ENCODE data around the gene GTF2IRD1. TPM values are rescaled to one million over a fixed set of nuclear protein-coding genes. Genes with fewer than 3 reads are reported as not detected.

The GTF2IRD1 gene
- total RNA-seq, 1 donor from 2014 or later = 16.3 TPM

DNA sequence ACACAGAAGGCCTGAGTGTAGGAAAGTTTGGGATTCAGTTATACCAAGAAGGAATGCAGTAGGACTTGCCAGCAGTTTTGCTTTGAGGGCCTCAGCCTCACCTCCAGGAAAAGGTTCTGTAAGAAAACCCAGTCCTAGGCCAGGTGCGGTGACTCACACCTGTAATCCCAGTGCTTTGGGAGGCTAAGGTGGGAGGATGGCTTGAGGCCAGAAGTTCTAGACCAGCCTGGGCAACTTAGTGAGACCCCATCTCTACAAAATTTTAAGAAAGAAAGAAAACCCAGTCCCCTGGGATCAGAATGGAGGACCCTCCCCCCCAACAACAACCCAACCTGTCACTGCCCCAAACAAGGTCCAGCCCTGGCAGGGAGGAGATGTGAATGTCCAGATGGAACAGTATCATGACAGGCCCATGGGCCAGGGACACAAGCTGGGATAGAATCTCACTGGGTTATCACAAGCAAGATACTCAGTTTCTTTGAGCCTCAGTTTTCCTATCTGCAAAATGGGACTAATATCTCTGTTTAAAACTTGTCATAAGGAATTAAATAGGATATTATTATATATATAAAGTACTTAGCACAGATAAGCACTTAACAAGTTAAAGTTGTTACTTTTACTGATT is 68.7 kb downstream of the GTF2IRD1 start:
- no peak for ATAC-seq
- TF ChIP-seq, protein P1, sequence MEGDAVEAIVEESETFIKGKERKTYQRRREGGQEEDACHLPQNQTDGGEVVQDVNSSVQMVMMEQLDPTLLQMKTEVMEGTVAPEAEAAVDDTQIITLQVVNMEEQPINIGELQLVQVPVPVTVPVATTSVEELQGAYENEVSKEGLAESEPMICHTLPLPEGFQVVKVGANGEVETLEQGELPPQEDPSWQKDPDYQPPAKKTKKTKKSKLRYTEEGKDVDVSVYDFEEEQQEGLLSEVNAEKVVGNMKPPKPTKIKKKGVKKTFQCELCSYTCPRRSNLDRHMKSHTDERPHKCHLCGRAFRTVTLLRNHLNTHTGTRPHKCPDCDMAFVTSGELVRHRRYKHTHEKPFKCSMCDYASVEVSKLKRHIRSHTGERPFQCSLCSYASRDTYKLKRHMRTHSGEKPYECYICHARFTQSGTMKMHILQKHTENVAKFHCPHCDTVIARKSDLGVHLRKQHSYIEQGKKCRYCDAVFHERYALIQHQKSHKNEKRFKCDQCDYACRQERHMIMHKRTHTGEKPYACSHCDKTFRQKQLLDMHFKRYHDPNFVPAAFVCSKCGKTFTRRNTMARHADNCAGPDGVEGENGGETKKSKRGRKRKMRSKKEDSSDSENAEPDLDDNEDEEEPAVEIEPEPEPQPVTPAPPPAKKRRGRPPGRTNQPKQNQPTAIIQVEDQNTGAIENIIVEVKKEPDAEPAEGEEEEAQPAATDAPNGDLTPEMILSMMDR (IDR thresholded peaks at IDR 0.05) = no peak
- Histone ChIP-seq H3K36me3 (peaks cover 42% of the 10 kb centered on the region), H3K4me1 (no peaks in the 10 kb centered on the region), H3K27me3 (ENCODE audit: low read depth) (no peaks in the 10 kb centered on the region), H3K4me3 (no peak overlapping the region), H3K9me3 (no peaks in the 10 kb centered on the region), H3K27ac (no peak overlapping the region)
- DNase-seq = no peak
- intact Hi-C loops (cut with DNase I) = no loop called here

DNA sequence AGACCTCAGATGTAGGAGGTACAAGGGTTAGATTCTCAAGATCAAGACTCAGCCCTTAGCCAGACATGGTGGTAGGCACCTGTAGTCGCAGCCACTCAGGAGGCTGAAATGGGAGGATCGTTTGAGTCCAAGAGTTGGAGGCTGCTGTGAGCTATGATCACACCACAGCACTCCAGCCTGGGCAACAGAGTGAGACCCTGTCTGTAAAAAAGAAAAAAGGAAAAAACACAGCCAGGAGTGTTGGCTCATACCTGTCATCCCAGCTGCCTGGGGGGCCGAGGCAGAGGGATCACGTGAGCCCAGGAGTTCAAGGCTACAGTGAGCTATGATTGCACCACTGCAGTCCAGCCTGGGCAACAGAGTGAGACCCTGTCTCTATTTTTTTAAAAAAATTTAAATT is 69.3 kb downstream of the GTF2IRD1 start:
- H3K4me1 ChIP-seq = no peaks in the 10 kb centered on the region
- H3K9me3 ChIP-seq = no peaks in the 10 kb centered on the region
- DNase-seq (no peak), ATAC-seq (no peak)
- peaks cover 42% of the 10 kb centered on the region for H3K36me3 ChIP-seq
- H3K27ac ChIP-seq = no peak overlapping the region
- no peak overlapping the region for H3K4me3 ChIP-seq
- intact Hi-C loops (cut with DNase I) = no loop called here
- H3K27me3 ChIP-seq (ENCODE audit: low read depth) = no peaks in the 10 kb centered on the region
- TF ChIP-seq, protein P1 (IDR thresholded peaks at IDR 0.05) = no peak

DNA sequence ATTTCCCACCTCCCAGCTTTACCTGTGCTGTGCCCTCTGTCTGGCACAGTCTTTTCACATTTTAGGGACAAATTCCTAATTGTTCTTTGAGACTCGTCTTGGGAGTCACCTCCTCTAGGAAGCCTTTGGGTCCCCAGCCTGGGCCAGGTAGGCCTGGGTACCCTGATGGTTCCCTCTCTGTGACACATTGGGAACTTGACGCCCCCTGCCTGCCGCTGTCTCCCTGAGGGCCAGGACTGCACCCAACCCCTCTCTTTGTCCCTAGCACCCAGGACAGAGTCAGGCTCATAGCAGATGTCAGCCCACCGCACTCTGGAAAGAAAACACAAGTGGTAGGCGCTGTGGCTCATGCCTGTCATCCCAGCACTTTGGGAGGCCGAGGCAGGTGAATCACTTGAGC is 71.4 kb downstream of the GTF2IRD1 start:
- Histone ChIP-seq H3K27ac (no peak overlapping the region), H3K36me3 (peaks cover 28% of the 10 kb centered on the region), H3K9me3 (no peaks in the 10 kb centered on the region), H3K4me1 (no peaks in the 10 kb centered on the region), H3K27me3 (ENCODE audit: low read depth) (no peaks in the 10 kb centered on the region), H3K4me3 (no peak overlapping the region)
- DNase-seq = no peak
- ATAC-seq = no peak
- TF ChIP-seq, protein P1 (IDR thresholded peaks at IDR 0.05) = no peak
- intact Hi-C loops (cut with DNase I) = no loop called here

DNA sequence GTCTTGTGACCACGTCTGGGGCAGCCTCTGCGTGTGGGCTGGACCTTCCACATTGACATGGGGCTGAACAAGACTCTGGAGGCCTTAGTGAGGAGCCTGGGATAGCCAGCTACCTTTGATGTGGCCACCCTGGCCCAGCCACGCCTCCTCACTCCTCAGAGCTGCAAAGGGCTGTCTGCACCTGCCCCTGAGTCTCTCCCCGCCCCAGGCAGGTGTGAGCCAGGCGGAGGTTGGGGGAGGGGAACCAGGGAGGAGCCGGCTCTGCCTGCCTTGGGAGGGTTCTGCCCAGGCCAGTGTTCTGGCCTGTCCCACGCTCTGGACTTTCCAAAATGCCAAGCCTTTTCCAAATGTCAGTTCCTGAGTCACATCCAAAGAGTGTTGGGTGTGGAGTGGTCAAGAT is 72.2 kb downstream of the GTF2IRD1 start:
- Histone ChIP-seq H3K9me3 (no peaks in the 10 kb centered on the region), H3K36me3 (peaks cover 29% of the 10 kb centered on the region), H3K4me3 (no peak overlapping the region), H3K27ac (no peak overlapping the region), H3K27me3 (ENCODE audit: low read depth) (no peaks in the 10 kb centered on the region), H3K4me1 (no peaks in the 10 kb centered on the region)
- intact Hi-C loops (cut with DNase I) = no loop called here
- peak; percentile 37 to 63 for ATAC-seq
- no peak for DNase-seq
- TF ChIP-seq, protein P1 (IDR thresholded peaks at IDR 0.05) = no peak

DNA sequence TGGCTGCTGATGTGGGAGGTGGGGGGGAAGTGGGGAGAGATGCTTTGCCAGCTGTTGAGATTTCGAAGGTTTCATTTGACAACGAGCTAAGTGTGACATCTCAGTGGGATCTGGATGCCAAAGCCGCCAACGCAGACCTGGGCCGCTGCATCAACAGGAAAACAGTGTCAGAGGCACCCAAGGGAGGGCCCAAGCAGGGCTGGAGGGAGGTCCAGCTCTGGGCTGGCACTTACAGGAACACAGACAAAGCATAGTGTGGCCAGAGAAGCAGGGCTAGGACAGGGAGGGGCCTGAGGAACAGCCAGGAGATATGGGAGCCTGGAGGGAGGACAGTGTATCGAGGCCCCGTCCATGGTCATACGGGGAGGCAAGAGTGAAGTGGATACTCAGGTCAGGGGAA is 73.1 kb downstream of the GTF2IRD1 start:
- no peak overlapping the region for H3K27ac ChIP-seq
- no peaks in the 10 kb centered on the region for H3K4me1 ChIP-seq
- DNase-seq = no peak
- peaks cover 28% of the 10 kb centered on the region for H3K36me3 ChIP-seq
- H3K27me3 ChIP-seq (ENCODE audit: low read depth) = no peaks in the 10 kb centered on the region
- TF ChIP-seq, protein P1 (IDR thresholded peaks at IDR 0.05) = no peak
- no peak overlapping the region for H3K4me3 ChIP-seq
- no peak for ATAC-seq
- H3K9me3 ChIP-seq = no peaks in the 10 kb centered on the region
- intact Hi-C loops (cut with DNase I) = no loop called here

Data from lower lobe of right lung (tissue), 2 donors.